Hindlimb muscle (tissue), 1 donor: Measurements from ENCODE around the gene STX8. TPM values are rescaled to one million over a fixed set of nuclear protein-coding genes. Genes with fewer than 3 reads are reported as not detected.

Experiments
- DNase-seq: peaks from one replicate; pipeline ENCODE4 v3.0.0-alpha.2; 2013
- polyA plus RNA-seq: library from polyadenylated mRNA; unstranded; fragments of 120-200 nt; gene quantifications from one replicate; pipeline ENCODE4 v1.2.1, GENCODE V29; 2013; ENCODE audit not compliant: insufficient read length

STX8 gene
- polyA plus RNA-seq, 1 donor: 37.5 TPM

- DNase-seq: no peak
These were observed 354.3 kb downstream of the STX8 start for GRCh38 chr17:9221147-9221921.

GRCh38 chr17:9220398-9221146 lies 355.0 kb downstream of the STX8 start:
- no peak for DNase-seq

- no peak for DNase-seq
These were observed 355.8 kb downstream of the STX8 start for GRCh38 chr17:9219631-9220397.

- no peak for DNase-seq
These were observed 356.7 kb downstream of the STX8 start for GRCh38 chr17:9218911-9219310.

- no peak for DNase-seq
These were observed 357.5 kb downstream of the STX8 start for GRCh38 chr17:9218064-9218635.

- no peak for DNase-seq
These were observed 358.2 kb downstream of the STX8 start for GRCh38 chr17:9217151-9218056.

- DNase-seq: no peak
These were observed 360.2 kb downstream of the STX8 start for GRCh38 chr17:9215465-9215864.

GRCh38 chr17:9213303-9213640 lies 362.3 kb downstream of the STX8 start:
- no peak for DNase-seq

- DNase-seq: no peak
These were observed 363.0 kb downstream of the STX8 start for GRCh38 chr17:9212376-9213302.

- no peak for DNase-seq
These were observed 364.4 kb downstream of the STX8 start for GRCh38 chr17:9211133-9211765.

- DNase-seq: no peak
These were observed 365.7 kb downstream of the STX8 start for GRCh38 chr17:9209781-9210370.

GRCh38 chr17:9209347-9209746 lies 366.3 kb downstream of the STX8 start:
- DNase-seq: no peak

- DNase-seq: no peak
These were observed 367.1 kb downstream of the STX8 start for GRCh38 chr17:9208381-9209105.

GRCh38 chr17:9206741-9207332 lies 368.8 kb downstream of the STX8 start:
- DNase-seq: no peak

- DNase-seq: no peak
These were observed 369.3 kb downstream of the STX8 start for GRCh38 chr17:9206410-9206703.

- DNase-seq: no peak
These were observed 369.9 kb downstream of the STX8 start for GRCh38 chr17:9205520-9206409.

- DNase-seq: no peak
These were observed 370.8 kb downstream of the STX8 start for GRCh38 chr17:9204637-9205329.
